HL-60/S4 treated with phorbol 12-myristate 13-acetate at 8.2 ng/mL for 4 days and 3 days (cell line): Measurements from ENCODE around the gene TELO2.

ENCODE experiments used
- in situ Hi-C: fragments of 300-500 bp; cut with MboI; formaldehyde crosslinking; loops from 2 replicates; pipeline ENCODE4 v1.15.0; 2022; ENCODE audit warnings: low sequenced_read_pairs

Gene TELO2

GRCh38 chr16:1492923-1493745, at the start of gene TELO2:
Gene TELO2 (plus strand): TSS chr16:1493360. CDS start chr16:1494282, 922 bp downstream.
- in situ Hi-C loops: no loop called here

GRCh38 chr16:1443403-1443973, 49.7 kb upstream of the TELO2 start:
- in situ Hi-C loops: no loop called here

GRCh38 chr16:1443980-1444729, 49.0 kb upstream of the TELO2 start, which contains the start of gene CCDC154:
Gene CCDC154 (minus strand): TSS chr16:1444556. CDS start chr16:1444322, 234 bp downstream.
- in situ Hi-C loops: no loop called here

GRCh38 chr16:1444730-1445517, 48.2 kb upstream of the TELO2 start:
- in situ Hi-C loops: no loop called here

GRCh38 chr16:1445518-1446203, 47.5 kb upstream of the TELO2 start:
- in situ Hi-C loops: no loop called here

GRCh38 chr16:1446296-1447080, 46.7 kb upstream of the TELO2 start:
- in situ Hi-C loops: no loop called here

GRCh38 chr16:1447965-1448364, 45.2 kb upstream of the TELO2 start:
- in situ Hi-C loops: no loop called here

GRCh38 chr16:1448536-1449116, 44.5 kb upstream of the TELO2 start:
- in situ Hi-C loops: no loop called here

GRCh38 chr16:1449201-1449788, 43.9 kb upstream of the TELO2 start:
- in situ Hi-C loops: no loop called here

- in situ Hi-C loops: no loop called here
Measured at GRCh38 chr16:1450218-1450617, 42.9 kb upstream of the TELO2 start.

- in situ Hi-C loops: no loop called here
Measured at GRCh38 chr16:1450841-1451240, 42.3 kb upstream of the TELO2 start.

- in situ Hi-C loops: no loop called here
Measured at GRCh38 chr16:1451702-1452392, 41.3 kb upstream of the TELO2 start.

- in situ Hi-C loops: no loop called here
Measured at GRCh38 chr16:1452530-1452929, 40.6 kb upstream of the TELO2 start.

- in situ Hi-C loops: no loop called here
Measured at GRCh38 chr16:1453316-1453715, 39.8 kb upstream of the TELO2 start.

- in situ Hi-C loops: no loop called here
Measured at GRCh38 chr16:1454561-1454960, 38.6 kb upstream of the TELO2 start.

GRCh38 chr16:1455190-1456171, 37.7 kb upstream of the TELO2 start:
- in situ Hi-C loops: no loop called here

- in situ Hi-C loops: no loop called here
Measured at GRCh38 chr16:1456951-1457350, 36.2 kb upstream of the TELO2 start.
